ENCODE results near the gene TPM3. TPM values are rescaled to one million over a fixed set of nuclear protein-coding genes. Genes with fewer than 3 reads are reported as not detected.
"Not testable (repeated sequence)": the region's sequence is repeated elsewhere in the genome, so short reads cannot be mapped to it uniquely, and the experiment has no call there.

TPM3 gene
- total and polyA plus RNA-seq, 2 experiments from 2014 or later = 557 to 578 TPM

GRCh38 chr1:154137888-154138287 lies 54.0 kb downstream of the TPM3 start:
- no peak for DNase-seq
- in situ Hi-C loops (cut with MboI) = no loop called here
- no peak for TF ChIP-seq EZH2phosphoT487 (IDR thresholded peaks at IDR 0.05; ENCODE audit: insufficient read depth, low read depth)
- TF ChIP-seq EZH2 (IDR thresholded peaks at IDR 0.05; ENCODE audit: insufficient read depth, poor library complexity, severe bottlenecking) = no peak
- Histone ChIP-seq H3K27ac (no peak overlapping the region), H3K79me2 (ENCODE audit: insufficient read depth) (no peaks in the 10 kb centered on the region), H2AFZ (no peak overlapping the region), H3K9me3 (ENCODE audit: low read depth) (no peaks in the 10 kb centered on the region), H3K4me1 (ENCODE audit: insufficient read depth) (peaks cover 9% of the 10 kb centered on the region), H3K4me3 (no peak overlapping the region), H3K9ac (no peak overlapping the region), H3F3A (ENCODE audit: insufficient read depth) (0 out of 2 replicates have a peak, but pooled peaks cover 6% of the 10 kb centered on the region), H3K9me2 (ENCODE audit: insufficient read depth) (no peaks in the 10 kb centered on the region), H3K36me3 (ENCODE audit: low read depth) (no peaks in the 10 kb centered on the region), H3K4me2 (ENCODE audit: unreplicated experiment) (no peak overlapping the region), H4K20me1 (ENCODE audit: insufficient read depth) (no peaks in the 10 kb centered on the region), H3K27me3 (replicated peaks; ENCODE audit: insufficient read depth) (no peaks in the 10 kb centered on the region)
- WGBS, 2 experiments (ENCODE audit: low coverage in 1 of 2, low lambda C conversion rate in 2 of 2, missing lambda C conversion rate in 2 of 2) = 57 to 66% methylated on average over 3 of the region's 3 CpGs

DNA sequence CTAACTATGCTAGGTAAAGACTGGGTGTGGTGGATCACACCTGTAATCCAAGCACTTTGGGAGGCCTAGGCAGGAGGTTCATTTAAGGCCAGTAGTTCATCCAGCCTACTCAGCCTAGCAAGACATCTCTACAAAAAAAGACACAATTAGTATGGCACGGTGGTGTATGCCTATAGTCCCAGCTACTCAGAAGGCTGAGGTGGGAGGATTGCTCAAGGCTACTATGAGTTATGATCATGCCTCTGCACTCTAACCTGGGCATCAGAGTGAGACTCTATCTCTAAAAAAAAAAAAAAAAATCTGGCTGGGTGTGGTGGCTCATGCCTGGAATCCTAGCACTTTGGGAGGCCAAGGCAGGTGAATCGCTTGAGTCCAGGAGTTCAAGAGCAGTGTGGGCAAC lies 58.6 kb downstream of the TPM3 start:
- Histone ChIP-seq H3K4me3 (no peak overlapping the region), H3K9me2 (ENCODE audit: insufficient read depth) (no peaks in the 10 kb centered on the region), H3K27me3 (replicated peaks; ENCODE audit: insufficient read depth) (no peaks in the 10 kb centered on the region), H3K36me3 (ENCODE audit: low read depth) (no peaks in the 10 kb centered on the region), H3K79me2 (ENCODE audit: insufficient read depth) (no peaks in the 10 kb centered on the region), H3K9ac (no peak overlapping the region), H3K4me1 (ENCODE audit: insufficient read depth) (peaks cover 11% of the 10 kb centered on the region), H4K20me1 (ENCODE audit: insufficient read depth) (no peaks in the 10 kb centered on the region), H3K4me2 (ENCODE audit: unreplicated experiment) (no peak overlapping the region), H3K9me3 (ENCODE audit: low read depth) (no peaks in the 10 kb centered on the region), H2AFZ (no peak overlapping the region), H3K27ac (no peak overlapping the region), H3F3A (ENCODE audit: insufficient read depth) (0 out of 2 replicates have a peak, but pooled peaks cover 7% of the 10 kb centered on the region)
- TF ChIP-seq EZH2 (IDR thresholded peaks at IDR 0.05; ENCODE audit: insufficient read depth, poor library complexity, severe bottlenecking) (no peak), EZH2phosphoT487 (IDR thresholded peaks at IDR 0.05; ENCODE audit: insufficient read depth, low read depth) (no peak)
- 96 to 100% methylated on average over 2 of the region's 2 CpGs for WGBS, 2 experiments (ENCODE audit: low coverage in 1 of 2, low lambda C conversion rate in 2 of 2, missing lambda C conversion rate in 2 of 2)
- in situ Hi-C loops (cut with MboI) = no loop called here
- no peak for DNase-seq

GRCh38 chr1:154129391-154129970 lies 62.4 kb downstream of the TPM3 start:
- Histone ChIP-seq H3K9ac (no peak overlapping the region), H3K36me3 (ENCODE audit: low read depth) (no peaks in the 10 kb centered on the region), H3K4me3 (no peak overlapping the region), H3K27me3 (replicated peaks; ENCODE audit: insufficient read depth) (no peaks in the 10 kb centered on the region), H3K9me2 (ENCODE audit: insufficient read depth) (no peaks in the 10 kb centered on the region), H3K4me1 (ENCODE audit: insufficient read depth) (peaks cover 11% of the 10 kb centered on the region), H3K27ac (no peak overlapping the region), H3K9me3 (ENCODE audit: low read depth) (no peaks in the 10 kb centered on the region), H3K79me2 (ENCODE audit: insufficient read depth) (no peaks in the 10 kb centered on the region), H3F3A (ENCODE audit: insufficient read depth) (0 out of 2 replicates have a peak, but pooled peaks cover 7% of the 10 kb centered on the region), H4K20me1 (ENCODE audit: insufficient read depth) (no peaks in the 10 kb centered on the region), H2AFZ (no peak overlapping the region), H3K4me2 (ENCODE audit: unreplicated experiment) (no peak overlapping the region)
- WGBS, 2 experiments (ENCODE audit: low coverage in 1 of 2, low lambda C conversion rate in 2 of 2, missing lambda C conversion rate in 2 of 2) = 52 to 64% methylated on average over 2 of the region's 2 CpGs
- in situ Hi-C loops (cut with MboI) = no loop called here
- TF ChIP-seq EZH2 (IDR thresholded peaks at IDR 0.05; ENCODE audit: insufficient read depth, poor library complexity, severe bottlenecking) (no peak), EZH2phosphoT487 (IDR thresholded peaks at IDR 0.05; ENCODE audit: insufficient read depth, low read depth) (no peak)
- DNase-seq = peak; percentile 47

GRCh38 chr1:154123205-154123604 lies 68.7 kb downstream of the TPM3 start:
- H3K4me2 ChIP-seq (ENCODE audit: unreplicated experiment); H3K9me3 ChIP-seq (ENCODE audit: low read depth); H3K4me1 ChIP-seq (ENCODE audit: insufficient read depth); H3K36me3 ChIP-seq (ENCODE audit: low read depth); H2AFZ ChIP-seq; H3K9me2 ChIP-seq (ENCODE audit: insufficient read depth); in situ Hi-C loops (cut with MboI); H3K9ac ChIP-seq; H3F3A ChIP-seq (ENCODE audit: insufficient read depth); H3K4me3 ChIP-seq; H3K79me2 ChIP-seq (ENCODE audit: insufficient read depth); H4K20me1 ChIP-seq (ENCODE audit: insufficient read depth); H3K27ac ChIP-seq; H3K27me3 ChIP-seq (replicated peaks; ENCODE audit: insufficient read depth); DNase-seq: not testable (repeated sequence)
- 93 to 97% methylated on average over 11 of the region's 11 CpGs for WGBS, 2 experiments (ENCODE audit: low coverage in 1 of 2, low lambda C conversion rate in 2 of 2, missing lambda C conversion rate in 2 of 2)

DNA sequence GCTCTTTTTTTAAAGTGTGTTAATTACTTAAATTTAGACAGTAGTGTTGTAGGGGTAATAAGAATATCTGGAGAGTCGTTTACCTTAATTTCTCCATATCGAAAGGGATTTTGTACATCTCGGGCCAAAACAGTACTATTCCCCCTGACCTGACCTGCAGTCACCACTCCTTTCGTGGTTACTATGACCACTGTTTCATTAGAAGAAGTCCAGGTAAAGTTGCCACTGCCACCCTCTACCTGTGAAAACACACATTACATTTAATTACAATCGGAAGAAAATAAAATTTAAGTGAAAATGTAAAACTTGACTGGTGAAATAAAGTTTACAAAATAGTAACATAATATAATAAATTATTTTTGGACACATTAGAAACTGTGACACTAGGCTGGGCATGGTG lies 74.3 kb downstream of the TPM3 start:
- 85 to 89% methylated on average over 5 of the region's 5 CpGs for WGBS, 2 experiments (ENCODE audit: low coverage in 1 of 2, low lambda C conversion rate in 2 of 2, missing lambda C conversion rate in 2 of 2)
- TF ChIP-seq EZH2phosphoT487 (IDR thresholded peaks at IDR 0.05; ENCODE audit: insufficient read depth, low read depth) (no peak), EZH2 (IDR thresholded peaks at IDR 0.05; ENCODE audit: insufficient read depth, poor library complexity, severe bottlenecking) (no peak)

More for the DNA sequence above, 74.3 kb downstream of the TPM3 start:
- no peaks in the 10 kb centered on the region for H3F3A ChIP-seq (ENCODE audit: insufficient read depth)
- no peaks in the 10 kb centered on the region for H3K9me3 ChIP-seq (ENCODE audit: low read depth)
- DNase-seq = no peak
- no peaks in the 10 kb centered on the region for H4K20me1 ChIP-seq (ENCODE audit: insufficient read depth)
- H3K79me2 ChIP-seq (ENCODE audit: insufficient read depth) = no peaks in the 10 kb centered on the region
- H2AFZ ChIP-seq = no peak overlapping the region
- no peaks in the 10 kb centered on the region for H3K27me3 ChIP-seq (replicated peaks; ENCODE audit: insufficient read depth)
- H3K4me1 ChIP-seq (ENCODE audit: insufficient read depth) = no peaks in the 10 kb centered on the region
- H3K4me3 ChIP-seq = no peak overlapping the region
- no peaks in the 10 kb centered on the region for H3K36me3 ChIP-seq (ENCODE audit: low read depth)
- H3K27ac ChIP-seq = no peak overlapping the region
- H3K9me2 ChIP-seq (ENCODE audit: insufficient read depth) = no peaks in the 10 kb centered on the region
- in situ Hi-C loops (cut with MboI) = no loop called here
- no peak overlapping the region for H3K9ac ChIP-seq
- H3K4me2 ChIP-seq (ENCODE audit: unreplicated experiment) = no peak overlapping the region

Data from GM23248 (cell line).